T47D (cell line): Measurements from ENCODE around the gene MON1A.

Experiments used
- DNase-seq, 2 experiments: peaks; one replicate each; pipeline versions ENCODE4 v3.0.0 to v3.0.0-alpha.2; 2011 to 2012; ENCODE audit warnings: low read depth in 1 of 2, low spot score in 1 of 2
- JUND ChIP-seq: IDR thresholded peaks from 2 replicates; pipeline ENCODE4 v1.6.1; 2012; ENCODE audit warnings: low read depth
- in situ Hi-C: cut with HindIII; loops from 2 replicates; pipeline ENCODE4 v1.10.0; 2016; ENCODE audit warnings: low sequenced_read_pairs, low pct_unique_long_range_greater_than_20kb

The MON1A gene

GRCh38 chr3:49869525-49870126 is 60.0 kb downstream of the MON1A start, which contains the start of gene CAMKV:
Gene CAMKV (minus strand): TSS chr3:49869906. CDS start chr3:49862388, 7,518 bp downstream.
- in situ Hi-C loops, result no loop called here
- DNase-seq, result no peak
- no peak for TF ChIP-seq JUND

GRCh38 chr3:49868862-49869466 is 60.6 kb downstream of the MON1A start:
- DNase-seq, result no peak
- no peak for TF ChIP-seq JUND
- in situ Hi-C loops, result no loop called here

- in situ Hi-C loops, result no loop called here
- peak; percentile 21 to 65 for DNase-seq
- no peak for TF ChIP-seq JUND
Observed at GRCh38 chr3:49867871-49868321, 61.7 kb downstream of the MON1A start.

GRCh38 chr3:49867400-49867799 is 62.2 kb downstream of the MON1A start:
- no peak for TF ChIP-seq JUND
- no peak for DNase-seq
- in situ Hi-C loops, result no loop called here

GRCh38 chr3:49865198-49865784 is 64.3 kb downstream of the MON1A start:
- in situ Hi-C loops, result no loop called here
- no peak for DNase-seq
- TF ChIP-seq JUND, result no peak

- no peak for TF ChIP-seq JUND
- in situ Hi-C loops, result no loop called here
- DNase-seq, result no peak
Observed at GRCh38 chr3:49864505-49864904, 65.1 kb downstream of the MON1A start.

GRCh38 chr3:49859576-49860305 is 69.9 kb downstream of the MON1A start:
- in situ Hi-C loops, result no loop called here
- DNase-seq, result no peak
- no peak for TF ChIP-seq JUND
